Measurements from ENCODE around the gene CASKIN2.
"Not testable (repeated sequence)": the region's sequence is repeated elsewhere in the genome, so short reads cannot be mapped to it uniquely, and the experiment has no call there.

CASKIN2 gene

DNA sequence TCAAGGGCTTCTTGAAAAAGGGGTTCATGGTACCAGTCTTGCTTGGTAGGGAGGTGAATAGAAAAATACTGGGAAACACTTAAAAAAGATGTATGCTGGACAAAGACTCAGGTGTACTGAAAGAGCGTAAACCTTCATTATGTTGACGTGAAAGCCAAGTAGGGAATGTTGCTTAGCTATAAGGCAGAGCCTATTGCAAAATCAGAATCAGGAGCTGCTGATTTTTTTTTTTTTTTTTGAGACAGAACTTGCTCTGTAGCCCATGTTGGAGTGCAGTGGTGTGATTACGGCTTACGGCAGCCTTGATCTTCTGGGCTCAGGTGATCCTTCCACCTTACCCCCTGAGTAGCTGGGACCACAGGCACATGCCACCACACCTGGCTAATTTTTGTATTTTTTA lies 55.0 kb downstream of the CASKIN2 start:
- DNase-seq, result no peak

GRCh38 chr17:75459590-75460267 lies 55.6 kb downstream of the CASKIN2 start:
- no peak for DNase-seq

DNA sequence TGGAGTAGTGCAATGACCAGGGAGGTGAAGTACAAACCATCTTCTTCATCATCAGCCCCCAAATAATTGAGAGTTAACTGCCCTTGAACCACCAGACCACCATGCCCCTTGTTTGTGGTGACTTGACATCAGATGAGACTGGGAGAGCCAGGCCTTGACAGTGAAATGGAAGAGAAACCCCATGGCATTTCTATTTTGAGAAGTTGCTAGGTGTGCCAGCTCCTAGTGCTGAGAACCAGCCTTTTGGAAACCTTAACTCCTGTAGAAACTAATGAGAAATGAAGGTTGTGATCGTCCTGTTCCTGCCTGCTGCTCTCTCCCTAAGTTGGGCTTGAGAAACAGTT lies 56.1 kb downstream of the CASKIN2 start:
- DNase-seq, result no peak

DNA sequence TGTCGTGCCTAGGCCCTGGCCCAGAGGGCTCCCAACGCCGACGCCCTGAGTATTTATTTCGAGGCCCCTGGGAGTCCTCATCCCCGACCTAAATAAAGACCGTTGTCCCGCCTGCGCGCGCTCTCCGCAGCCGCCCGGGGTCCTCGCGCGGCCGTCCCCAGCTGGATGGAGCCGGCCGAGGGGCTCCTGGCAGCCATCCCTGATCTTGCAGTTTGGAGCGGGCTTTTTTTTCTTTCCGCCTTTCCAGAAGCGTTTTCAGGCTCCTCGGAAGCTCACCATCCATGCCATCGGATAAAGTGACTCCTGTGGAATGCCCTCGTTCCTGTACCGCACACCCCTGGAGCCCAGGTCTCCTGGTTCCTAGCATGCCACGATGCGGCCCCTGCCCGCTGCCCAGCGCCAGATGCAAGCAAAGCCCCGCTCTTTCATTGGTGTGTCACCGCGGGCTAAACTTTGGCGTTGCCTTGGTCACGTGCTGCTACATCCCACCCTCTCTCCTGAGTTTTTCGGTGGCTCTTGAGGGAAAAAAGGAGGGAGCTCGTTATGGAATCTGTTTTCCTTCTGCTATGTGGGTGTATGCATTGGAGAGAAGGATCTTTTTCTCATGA lies 58.2 kb downstream of the CASKIN2 start:
- DNase-seq, result no peak

- DNase-seq, result peak; percentile 89
Measured at GRCh38 chr17:75456417-75457046, 58.8 kb downstream of the CASKIN2 start, which contains the start of gene TMEM94. TMEM94 (plus strand) TSS chr17:75456635; CDS start chr17:75471906, 15,271 bp downstream.

DNA sequence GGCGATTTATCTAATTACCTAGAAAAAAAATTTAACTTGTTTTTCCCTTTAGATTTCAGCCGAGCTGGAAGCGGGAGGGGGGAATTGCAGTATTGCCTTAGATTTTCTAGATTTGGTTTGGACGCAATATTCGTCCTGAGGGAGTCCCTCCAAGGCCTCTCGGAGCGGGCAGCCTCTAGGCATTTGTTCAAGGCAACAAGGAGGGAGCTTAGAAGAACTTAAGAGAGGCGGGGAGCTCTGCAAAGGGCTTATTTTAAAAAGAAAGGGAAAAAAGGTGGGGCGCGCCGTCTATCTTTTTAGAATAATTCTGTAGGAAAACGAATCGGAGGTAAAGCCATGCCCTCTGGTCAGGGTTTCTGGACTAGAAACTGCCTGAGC lies 59.3 kb downstream of the CASKIN2 start:
- no peak for DNase-seq

GRCh38 chr17:75454672-75455071 lies 60.7 kb downstream of the CASKIN2 start:
- not testable (repeated sequence) for DNase-seq

GRCh38 chr17:75454193-75454592 lies 61.1 kb downstream of the CASKIN2 start:
- no peak for DNase-seq

- no peak for DNase-seq
Measured at GRCh38 chr17:75450270-75450669, 65.1 kb downstream of the CASKIN2 start.

All from effector CD4-positive, alpha-beta T cell (primary cell).